H1 (cell line): ENCODE data around the gene INAFM2.

Experiments used
- CBX5 ChIP-seq: fragments of 300-800, 300-1000 bp; sonication (generic); IDR thresholded peaks from 2 replicates; pipeline ENCODE4 v1.7.1; 2016; ENCODE audit warnings: antibody characterized with exemption, low read length, low read depth
- CEBPB ChIP-seq: IDR thresholded peaks from 2 replicates; pipeline ENCODE4 v1.6.1; 2012; ENCODE audit warnings: low read depth, low read length
- EP300 ChIP-seq, 2 experiments: IDR thresholded peaks; 1 replicate in 1 of 2; 2 replicates in 1 of 2; pipeline ENCODE4 v1.6.1; 2011 to 2012; ENCODE audit warnings: low read depth in 2 of 2, low read length in 2 of 2, mild to moderate bottlenecking in 2 of 2, borderline replicate concordance in 1 of 2, inconsistent platforms in 1 of 2, moderate library complexity in 1 of 2
- NRF1 ChIP-seq: IDR thresholded peaks from 2 replicates; pipeline ENCODE4 v1.6.1; 2011; ENCODE audit warnings: mild to moderate bottlenecking, low read depth, low read length, improper control_type of control experiment
- POLR2A ChIP-seq, 2 experiments: IDR thresholded peaks; 1 replicate in 1 of 2; 2 replicates in 1 of 2; pipeline ENCODE4 v1.6.1; 2011; ENCODE audit warnings: low read depth in 2 of 2, low read length in 2 of 2, mild to moderate bottlenecking in 2 of 2; ENCODE audit errors: control extremely low read depth in 1 of 2
- SP1 ChIP-seq: IDR thresholded peaks from 2 replicates; pipeline ENCODE4 v1.6.1; 2011; ENCODE audit warnings: low read depth, low read length
- TCF12 ChIP-seq: IDR thresholded peaks from 2 replicates; pipeline ENCODE4 v1.6.1; 2011; ENCODE audit warnings: low read depth, mild to moderate bottlenecking, low read length

- TF ChIP-seq POLR2A (IDR thresholded peaks at IDR 0.05; ENCODE audit: control extremely low read depth in 1 of 2, low read depth in 2 of 2, low read length in 2 of 2) (no peak), SP1 (no peak), EP300 (IDR thresholded peaks at IDR 0.05; ENCODE audit: borderline replicate concordance in 1 of 2, low read depth in 2 of 2, low read length in 2 of 2) (no peak), NRF1 (no peak), CEBPB (no peak), TCF12 (no peak), CBX5 (no peak)
These were observed 28.2 kb upstream of the INAFM2 start for GRCh38 chr15:40295297-40295696.
